Stimulated activated CD4-positive, alpha-beta T cell treated with anti-CD3 and anti-CD28 coated beads, Interleukin-15, amount 100 ng/mL, for 48 hours (primary cell): ENCODE results near the gene CCHCR1.
A peak's percentile ranks its signal among the peaks of the same experiment; 100 is the strongest.
"Not testable (repeated sequence)": the region's sequence is repeated elsewhere in the genome, so short reads cannot be mapped to it uniquely, and the experiment has no call there.

ENCODE experiments used
- DNase-seq, 2 donors: peaks; one replicate each; pipeline ENCODE4 v3.0.0-alpha.2; 2020; ENCODE audit warnings: low read depth in 2 of 2

The CCHCR1 gene

DNA sequence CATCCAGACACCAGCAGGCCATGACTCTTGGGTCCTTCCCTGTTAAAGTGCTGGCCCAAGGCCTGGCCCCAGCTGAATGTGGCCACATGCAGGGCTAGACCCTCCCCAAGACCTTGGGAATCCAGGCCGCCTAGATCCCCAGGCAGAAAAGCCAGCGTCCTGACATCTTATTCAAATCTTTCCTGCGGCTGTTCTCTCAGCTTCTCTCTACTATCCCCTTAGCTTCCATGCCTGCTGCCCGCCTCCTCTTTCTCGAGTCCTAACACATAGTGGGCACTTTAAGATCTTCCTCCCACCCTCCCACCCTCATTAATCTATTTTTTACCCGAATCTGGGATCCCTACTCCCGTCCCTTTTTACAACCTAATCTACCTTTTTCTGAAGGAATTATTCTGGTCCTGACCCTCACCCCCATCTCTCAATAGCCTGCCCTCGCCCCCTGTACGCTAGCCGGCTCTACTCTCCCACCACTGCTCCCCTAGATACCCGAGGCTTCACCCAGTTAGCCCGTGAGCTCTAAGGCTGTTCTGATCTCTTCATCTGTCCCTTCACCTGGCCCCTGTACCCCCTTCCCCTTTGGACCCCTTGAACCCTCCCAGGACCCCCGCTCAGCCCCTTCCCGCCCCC lies at the start of gene CCHCR1:
Gene CCHCR1 (minus strand): TSS at position 290 of the 627 bp plus-strand sequence. CDS start 202 bp downstream, at position 88.
- no peak for DNase-seq

DNA sequence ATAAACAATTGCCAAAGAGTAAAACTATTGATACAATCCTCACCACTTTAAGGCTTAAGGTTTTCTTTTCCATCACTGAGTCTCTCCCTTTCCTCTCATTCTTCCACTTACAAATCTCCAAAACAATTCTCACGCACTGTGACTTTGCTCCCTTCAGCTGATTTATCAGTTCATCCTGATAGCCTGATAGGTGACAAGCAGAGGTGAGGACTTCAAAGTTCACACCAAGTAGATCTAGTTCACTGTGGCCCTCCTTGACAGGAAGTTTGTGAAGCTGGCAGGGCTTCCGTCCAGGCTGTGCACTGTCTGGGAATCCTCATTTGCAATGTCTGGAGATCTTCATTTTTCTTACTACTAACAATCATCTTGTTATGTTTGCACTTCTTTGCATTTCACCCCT lies 48.0 kb upstream of the CCHCR1 start:
- no peak for DNase-seq

DNA sequence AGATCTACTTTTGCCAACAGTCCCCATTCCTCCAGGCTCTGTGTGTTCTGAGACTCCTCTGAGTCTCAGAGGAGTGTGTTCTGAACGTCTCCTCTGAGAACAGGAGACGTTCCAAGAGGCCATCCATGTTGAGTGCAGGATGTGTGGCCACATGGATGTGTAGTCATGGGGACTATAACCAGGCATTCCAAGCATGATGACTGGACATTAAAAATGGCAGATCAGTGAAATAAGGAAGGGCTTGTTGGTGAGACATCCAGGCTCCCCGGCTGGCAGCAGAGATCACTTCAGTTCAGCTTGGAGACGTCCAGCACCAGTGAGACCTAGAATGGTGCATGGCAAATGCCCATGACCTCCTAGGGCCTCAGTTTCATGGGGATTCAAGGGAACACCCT lies 47.1 kb upstream of the CCHCR1 start:
- DNase-seq = no peak

- peak; percentile 43 to 62 for DNase-seq
Observed at GRCh38 chr6:31203345-31203979, 45.9 kb upstream of the CCHCR1 start.

DNA sequence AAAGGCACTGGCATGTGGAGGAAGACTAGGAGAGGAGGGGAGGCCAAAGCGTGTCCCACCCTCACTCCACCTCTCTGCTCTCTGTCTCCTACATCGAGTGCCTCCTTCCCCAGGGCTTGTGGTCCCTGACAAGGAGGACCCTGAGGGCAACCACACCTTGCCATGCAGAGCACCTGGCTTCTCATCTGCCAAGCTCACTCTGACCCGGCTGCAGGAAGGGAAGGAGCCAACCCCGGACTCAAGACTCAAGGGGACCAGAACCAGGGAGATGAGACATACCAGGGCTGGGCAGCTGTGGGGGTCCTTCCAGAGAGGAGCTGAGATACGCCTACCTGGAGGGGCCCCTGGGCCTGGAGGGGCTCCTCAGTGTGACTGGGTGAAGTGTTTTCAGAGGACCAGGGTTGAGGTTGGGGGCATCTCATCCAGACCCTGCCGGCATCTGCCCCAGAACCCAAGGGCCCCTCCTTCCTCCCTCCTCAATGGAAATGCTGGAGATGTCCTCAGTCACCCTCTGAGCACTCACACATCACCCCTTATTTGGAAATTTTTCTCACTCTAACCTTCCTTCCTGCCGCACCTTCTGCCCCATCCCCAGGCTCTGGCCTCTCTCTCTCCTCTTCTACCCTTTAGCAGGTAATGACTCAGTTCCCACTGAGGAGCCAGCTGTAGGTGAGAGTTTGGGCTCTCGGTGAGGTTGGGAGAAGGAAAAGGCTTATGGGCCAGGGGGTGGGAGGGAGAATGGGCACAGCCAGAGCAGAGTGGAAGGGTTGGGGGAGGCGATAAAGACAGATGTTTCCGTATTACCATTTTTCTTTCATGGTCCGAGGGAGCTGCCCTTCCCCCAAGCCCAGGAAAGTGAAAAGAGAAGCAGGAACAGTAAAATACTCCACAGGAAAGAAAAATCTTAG lies 44.9 kb upstream of the CCHCR1 start:
- no peak for DNase-seq

- not testable (repeated sequence) for DNase-seq
Observed at GRCh38 chr6:31199105-31199452, 41.5 kb upstream of the CCHCR1 start.

DNA sequence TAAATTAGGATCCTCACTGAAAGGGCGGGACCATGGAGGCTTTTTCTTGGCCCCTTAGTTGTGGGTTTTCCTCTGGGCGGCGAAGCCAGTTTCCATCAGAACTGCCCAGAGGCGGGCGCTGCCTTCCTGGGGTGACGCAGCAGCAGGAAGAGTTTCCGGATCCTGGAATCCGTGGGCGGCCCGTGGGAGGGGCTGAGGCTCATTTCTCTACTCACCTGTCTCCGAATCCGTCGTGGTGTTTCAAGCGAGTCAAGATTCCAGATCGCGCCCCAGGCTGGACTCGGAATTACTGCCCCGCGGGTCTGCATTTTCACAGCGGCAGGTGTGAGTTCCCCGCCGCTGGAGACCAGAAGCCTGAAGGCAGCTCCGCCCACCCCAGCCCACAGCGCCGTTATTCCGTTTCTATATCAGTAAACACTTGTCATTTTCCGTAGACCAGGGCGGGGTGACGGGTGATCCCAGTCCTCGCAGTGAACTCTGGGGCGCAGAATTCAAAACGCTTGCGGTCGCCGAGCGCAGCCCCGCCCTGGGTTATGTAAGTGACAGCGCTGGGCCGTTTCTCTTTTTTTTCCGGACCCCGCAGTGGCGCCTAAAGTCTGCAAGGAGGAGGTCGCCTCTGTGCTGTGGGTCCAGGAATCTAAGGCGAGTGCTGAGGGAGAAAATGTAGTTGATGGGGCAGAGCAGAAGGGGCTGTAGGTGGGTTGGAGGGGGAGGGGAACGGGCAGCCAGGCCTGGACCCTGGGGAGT lies 40.1 kb upstream of the CCHCR1 start:
- DNase-seq = peak; percentile 90 to 94

GRCh38 chr6:31196251-31197022 lies 38.8 kb upstream of the CCHCR1 start:
- DNase-seq = not testable (repeated sequence)

DNA sequence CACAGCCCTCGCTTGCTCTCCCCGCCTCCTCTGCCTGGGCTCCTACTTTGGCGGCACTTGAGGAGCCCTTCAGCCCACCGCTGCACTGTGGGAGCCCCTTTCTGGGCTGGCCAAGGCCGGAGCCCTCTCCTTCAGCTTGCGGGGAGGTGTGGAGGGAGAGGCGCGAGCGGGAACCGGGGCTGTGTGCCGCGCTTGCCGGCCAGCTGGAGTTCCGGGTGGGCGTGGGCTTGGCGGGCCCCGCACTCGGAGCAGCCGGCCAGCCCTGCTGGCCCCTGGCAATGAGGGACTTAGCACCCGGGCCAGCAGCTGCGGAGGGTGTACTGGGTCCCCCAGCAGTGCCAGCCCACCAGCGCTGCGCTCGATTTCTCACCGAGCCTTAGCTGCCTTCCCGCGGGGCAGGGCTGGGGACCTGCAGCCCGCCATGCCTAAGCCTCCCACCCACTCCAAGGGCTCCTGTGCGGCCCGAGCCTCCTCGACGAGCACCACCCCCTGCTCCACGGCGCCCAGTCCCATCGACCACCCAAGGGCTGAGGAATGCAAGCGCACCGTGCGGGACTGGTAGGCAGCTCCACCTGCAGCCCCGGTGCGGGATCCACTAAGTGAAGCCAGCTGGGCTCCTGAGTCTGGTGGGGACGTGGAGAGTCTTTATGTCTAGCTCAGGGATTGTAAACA lies 37.8 kb upstream of the CCHCR1 start:
- not testable (repeated sequence) for DNase-seq

DNA sequence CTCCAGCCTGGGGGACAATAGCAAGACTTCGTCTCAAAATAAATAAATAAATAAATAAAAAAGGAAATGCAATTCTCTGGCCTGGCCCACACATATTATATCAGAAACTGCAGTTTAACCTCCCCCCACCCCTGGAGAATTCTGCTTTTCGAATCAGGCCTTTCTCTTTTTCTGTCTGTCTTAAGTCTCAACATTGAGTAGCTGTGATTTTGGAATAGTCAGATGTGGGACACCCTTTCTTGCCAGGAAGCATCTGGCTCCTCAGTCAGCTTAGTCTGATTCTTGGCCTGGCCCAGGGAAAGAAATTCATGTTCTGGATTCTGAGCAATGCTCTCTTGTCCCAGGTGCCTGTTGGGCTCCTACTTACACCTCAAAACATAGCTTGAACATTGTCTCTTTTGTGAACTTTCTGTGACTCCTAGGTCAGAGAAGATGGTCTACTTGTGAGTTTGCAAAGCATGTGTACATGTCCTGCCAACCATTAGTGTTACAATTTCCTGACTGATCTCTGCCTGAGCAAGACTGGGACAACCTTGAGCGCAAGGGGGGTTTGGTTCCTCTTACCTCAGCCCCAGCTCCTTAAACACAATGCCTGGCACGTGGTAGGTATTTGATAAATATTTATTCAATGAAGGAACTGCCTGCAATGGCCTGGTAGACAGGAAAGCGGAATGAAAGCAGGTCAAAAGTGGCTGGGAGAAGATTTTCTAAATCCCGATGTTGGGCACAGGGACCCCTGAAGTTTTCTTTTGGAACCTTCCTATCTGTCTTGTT lies 36.6 kb upstream of the CCHCR1 start:
- DNase-seq = no peak

DNA sequence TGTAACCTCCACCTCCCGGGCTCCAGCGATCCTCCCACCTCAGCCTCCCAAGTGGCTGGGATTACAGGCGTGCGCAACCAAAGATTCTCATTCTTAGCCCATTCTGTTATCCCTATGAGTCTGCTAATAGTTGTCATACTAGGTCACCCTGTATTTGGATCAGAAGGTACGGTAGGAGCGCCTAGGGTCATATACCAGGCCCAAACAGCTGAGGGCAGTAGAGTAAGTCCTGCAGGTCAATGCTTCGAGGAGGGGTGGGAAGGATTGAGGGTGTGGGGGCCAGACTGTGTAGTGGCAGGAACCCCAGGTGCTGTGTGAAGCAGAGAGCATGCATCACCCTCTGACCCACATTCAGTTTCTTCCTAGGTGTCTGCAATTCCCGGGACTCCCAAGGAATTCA lies 35.6 kb upstream of the CCHCR1 start:
- DNase-seq = no peak

DNA sequence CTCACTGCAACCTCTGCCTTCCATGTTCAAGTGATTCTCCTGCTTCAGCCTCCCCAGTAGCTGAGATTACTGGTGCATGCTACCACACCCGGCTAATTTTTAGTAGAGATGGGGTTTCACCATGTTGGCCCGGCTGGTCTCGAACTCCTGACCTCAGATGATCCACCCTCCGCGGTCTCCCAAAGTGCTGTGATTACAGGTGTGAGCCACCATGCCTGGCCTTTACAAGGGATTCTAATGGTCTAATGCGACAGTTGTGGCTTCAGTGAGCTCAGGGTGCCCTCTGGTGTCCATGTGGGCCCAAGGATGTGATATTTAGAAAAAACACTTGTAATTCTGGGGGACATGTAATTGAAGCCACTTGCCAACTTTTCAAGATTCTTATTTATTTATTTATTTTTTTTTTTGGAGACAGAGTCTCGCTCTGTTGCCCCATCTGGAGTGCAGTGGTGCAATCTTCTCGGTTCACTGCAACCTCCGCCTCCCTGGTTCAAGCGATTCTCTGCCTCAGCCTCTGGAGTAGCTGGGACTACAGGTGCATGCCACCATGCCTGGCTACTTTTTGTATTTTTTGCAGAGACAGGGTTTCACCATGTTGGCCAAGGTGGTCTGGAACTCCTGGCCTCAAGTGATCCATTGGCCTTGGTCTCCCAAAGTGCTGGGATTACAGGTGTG lies 35.0 kb upstream of the CCHCR1 start:
- peak in 1 of 2 donors; percentile 56 for DNase-seq

GRCh38 chr6:31190488-31190887 lies 32.9 kb upstream of the CCHCR1 start:
- no peak for DNase-seq

GRCh38 chr6:31189223-31189622 lies 31.6 kb upstream of the CCHCR1 start:
- DNase-seq = not testable (repeated sequence)

DNA sequence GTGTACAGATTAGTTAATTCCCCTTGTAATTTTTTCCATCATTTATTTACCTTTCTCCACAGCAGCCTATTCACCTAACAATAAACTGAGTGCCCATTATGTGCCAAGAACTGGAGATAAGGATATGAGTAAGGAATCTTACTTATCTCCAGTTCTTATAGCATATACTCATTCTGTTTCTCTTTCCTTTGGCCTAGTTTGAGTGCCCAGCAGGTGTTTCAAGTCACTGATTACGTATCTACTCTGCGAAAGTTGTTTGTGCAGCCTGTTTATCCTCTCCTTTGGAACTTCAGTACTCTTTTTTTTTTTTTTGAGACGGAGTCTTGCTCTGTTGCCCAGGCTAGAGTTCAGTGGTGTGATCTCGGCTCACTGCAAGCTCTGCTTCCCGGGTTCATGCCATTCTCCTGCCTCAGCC lies 30.2 kb upstream of the CCHCR1 start:
- no peak for DNase-seq

DNA sequence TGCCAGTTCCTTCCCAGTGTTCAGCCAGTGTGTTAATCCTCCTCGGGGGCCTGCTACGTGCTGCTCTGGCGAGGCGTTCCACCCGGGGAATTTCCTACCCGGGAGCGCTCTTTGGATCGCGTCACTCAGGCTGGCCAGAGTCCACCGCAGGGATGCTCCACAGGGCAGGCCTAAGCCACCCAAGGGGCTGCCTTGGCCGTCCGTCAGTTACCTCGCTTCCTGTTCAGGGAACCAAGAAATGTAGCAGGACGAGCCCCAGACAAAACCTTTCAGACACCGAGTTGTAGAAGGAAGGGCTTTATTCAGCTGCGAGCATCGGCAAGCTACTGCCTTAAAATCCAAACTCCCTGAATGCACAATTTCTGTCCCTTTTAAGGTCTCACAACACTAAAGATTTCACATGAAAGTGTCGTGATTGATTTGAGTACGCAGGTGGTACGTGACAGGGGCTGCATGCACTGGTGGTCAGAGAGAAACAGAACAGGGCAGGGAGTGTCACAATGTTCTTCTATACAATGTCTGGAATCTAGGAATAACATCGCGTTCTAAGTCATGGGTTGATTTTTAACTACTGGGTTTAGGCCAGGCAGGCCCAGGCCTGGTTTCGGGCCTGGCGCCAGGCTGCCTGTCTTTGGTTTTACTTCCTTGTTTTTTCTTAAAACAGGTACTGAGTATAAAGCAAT lies 28.6 kb upstream of the CCHCR1 start:
- no peak for DNase-seq

- DNase-seq = not testable (repeated sequence)
Observed at GRCh38 chr6:31185695-31186051, 28.1 kb upstream of the CCHCR1 start.

GRCh38 chr6:31183859-31184258 lies 26.3 kb upstream of the CCHCR1 start:
- DNase-seq = not testable (repeated sequence)

- DNase-seq = not testable (repeated sequence)
Observed at GRCh38 chr6:31183287-31183686, 25.7 kb upstream of the CCHCR1 start.
